ENCODE data around the gene ZNF581.

DNA sequence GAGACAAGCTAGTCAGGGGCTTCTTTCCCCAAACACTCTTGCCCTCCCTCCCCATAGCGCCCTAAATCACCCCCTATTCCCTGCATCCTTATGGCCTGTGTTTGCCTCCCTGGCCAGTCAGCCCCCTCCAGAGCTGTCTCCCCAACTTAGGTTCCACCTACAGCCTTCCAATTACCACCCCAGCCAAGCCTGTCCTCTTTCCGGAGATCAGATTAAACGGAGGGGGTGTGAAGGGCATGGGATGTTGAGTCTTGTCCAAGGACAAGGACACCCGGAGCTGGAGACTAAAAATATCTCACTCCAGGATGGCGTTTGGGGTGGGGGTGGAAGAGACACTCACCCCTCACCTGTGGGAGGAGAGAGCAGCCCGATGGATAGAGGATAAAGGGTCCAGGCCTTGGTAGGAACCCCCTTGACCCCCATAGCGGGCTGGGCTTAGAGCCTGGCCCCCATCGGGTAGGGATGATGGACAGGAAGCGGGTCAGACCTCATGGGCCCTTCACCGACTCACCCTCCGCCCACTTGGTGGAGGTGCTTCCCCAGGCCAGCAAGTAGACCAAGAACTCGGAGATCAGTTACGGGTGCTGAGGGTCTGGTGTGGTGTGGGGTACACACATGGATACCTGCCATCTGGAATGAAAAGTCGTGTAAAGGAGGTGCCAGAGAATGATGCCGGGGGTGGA lies 32.0 kb upstream of the ZNF581 start:
- TF ChIP-seq ZBTB17 (tag by site-specific recombination; IDR thresholded peaks at IDR 0.05) = no peak
- no peak for TF ChIP-seq ZNF350 (tag by site-specific recombination; IDR thresholded peaks at IDR 0.05)
- no peak for TF ChIP-seq ZNF501 (tag by site-specific recombination; IDR thresholded peaks at IDR 0.05)
- TF ChIP-seq, protein P1, sequence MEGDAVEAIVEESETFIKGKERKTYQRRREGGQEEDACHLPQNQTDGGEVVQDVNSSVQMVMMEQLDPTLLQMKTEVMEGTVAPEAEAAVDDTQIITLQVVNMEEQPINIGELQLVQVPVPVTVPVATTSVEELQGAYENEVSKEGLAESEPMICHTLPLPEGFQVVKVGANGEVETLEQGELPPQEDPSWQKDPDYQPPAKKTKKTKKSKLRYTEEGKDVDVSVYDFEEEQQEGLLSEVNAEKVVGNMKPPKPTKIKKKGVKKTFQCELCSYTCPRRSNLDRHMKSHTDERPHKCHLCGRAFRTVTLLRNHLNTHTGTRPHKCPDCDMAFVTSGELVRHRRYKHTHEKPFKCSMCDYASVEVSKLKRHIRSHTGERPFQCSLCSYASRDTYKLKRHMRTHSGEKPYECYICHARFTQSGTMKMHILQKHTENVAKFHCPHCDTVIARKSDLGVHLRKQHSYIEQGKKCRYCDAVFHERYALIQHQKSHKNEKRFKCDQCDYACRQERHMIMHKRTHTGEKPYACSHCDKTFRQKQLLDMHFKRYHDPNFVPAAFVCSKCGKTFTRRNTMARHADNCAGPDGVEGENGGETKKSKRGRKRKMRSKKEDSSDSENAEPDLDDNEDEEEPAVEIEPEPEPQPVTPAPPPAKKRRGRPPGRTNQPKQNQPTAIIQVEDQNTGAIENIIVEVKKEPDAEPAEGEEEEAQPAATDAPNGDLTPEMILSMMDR (tag by site-specific recombination; IDR thresholded peaks at IDR 0.05) = no peak
- no peak for TF ChIP-seq TCF7L2 (IDR thresholded peaks at IDR 0.05; ENCODE audit: borderline replicate concordance, low read depth, low read length)
- no peak for TF ChIP-seq ZNF211 (tag by site-specific recombination; IDR thresholded peaks at IDR 0.05; ENCODE audit: low read depth)
- no peak for TF ChIP-seq ZBTB1 (tag by site-specific recombination; IDR thresholded peaks at IDR 0.05)
- TF ChIP-seq RBAK (tag by site-specific recombination; IDR thresholded peaks at IDR 0.05) = no peak
- TF ChIP-seq, protein P2, sequence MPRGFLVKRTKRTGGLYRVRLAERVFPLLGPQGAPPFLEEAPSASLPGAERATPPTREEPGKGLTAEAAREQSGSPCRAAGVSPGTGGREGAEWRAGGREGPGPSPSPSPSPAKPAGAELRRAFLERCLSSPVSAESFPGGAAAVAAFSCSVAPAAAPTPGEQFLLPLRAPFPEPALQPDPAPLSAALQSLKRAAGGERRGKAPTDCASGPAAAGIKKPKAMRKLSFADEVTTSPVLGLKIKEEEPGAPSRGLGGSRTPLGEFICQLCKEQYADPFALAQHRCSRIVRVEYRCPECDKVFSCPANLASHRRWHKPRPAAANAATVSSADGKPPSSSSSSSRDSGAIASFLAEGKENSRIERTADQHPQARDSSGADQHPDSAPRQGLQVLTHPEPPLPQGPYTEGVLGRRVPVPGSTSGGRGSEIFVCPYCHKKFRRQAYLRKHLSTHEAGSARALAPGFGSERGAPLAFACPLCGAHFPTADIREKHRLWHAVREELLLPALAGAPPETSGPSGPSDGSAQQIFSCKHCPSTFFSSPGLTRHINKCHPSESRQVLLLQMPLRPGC (tag by site-specific recombination; IDR thresholded peaks at IDR 0.05) = no peak
- TF ChIP-seq ZNF791 (tag by site-specific recombination; IDR thresholded peaks at IDR 0.05) = no peak
